HG03139 (cell line): ENCODE measurements around the gene WHAMM.
"Not testable (repeated sequence)": the region's sequence is repeated elsewhere in the genome, so short reads cannot be mapped to it uniquely, and the experiment has no call there.

Experiments
- ATAC-seq: cut with Tn5 transposase; IDR thresholded peaks from one replicate; pipeline ENCODE4 v1.9.1; 2021; ENCODE audit not compliant: unreplicated experiment

Gene WHAMM

GRCh38 chr15:82803793-82804574, 5.4 kb upstream of the WHAMM start:
- no peak for ATAC-seq

GRCh38 chr15:82804575-82804949, 4.9 kb upstream of the WHAMM start:
- ATAC-seq, result no peak

GRCh38 chr15:82805994-82806406, 3.4 kb upstream of the WHAMM start, which contains the start of gene FSD2:
FSD2 (minus strand) TSS chr15:82806069; CDS start chr15:82787390, 18,679 bp downstream.
- peak; percentile 50 for ATAC-seq

- ATAC-seq, result no peak
Measured at GRCh38 chr15:82807920-82808633, 1.4 kb upstream of the WHAMM start.

GRCh38 chr15:82808634-82809041, 790 bp upstream of the WHAMM start:
- ATAC-seq, result no peak

GRCh38 chr15:82810061-82810889, 847 bp downstream of the WHAMM start:
- ATAC-seq, result peak; percentile 16

- ATAC-seq, result no peak
Measured at GRCh38 chr15:82810890-82811426, 1.5 kb downstream of the WHAMM start.

- ATAC-seq, result no peak
Measured at GRCh38 chr15:82812994-82813393, 3.6 kb downstream of the WHAMM start.

GRCh38 chr15:82820128-82820527, 10.7 kb downstream of the WHAMM start:
- no peak for ATAC-seq

GRCh38 chr15:82821396-82821795, 12.0 kb downstream of the WHAMM start:
- not testable (repeated sequence) for ATAC-seq

- not testable (repeated sequence) for ATAC-seq
Measured at GRCh38 chr15:82821851-82822250, 12.4 kb downstream of the WHAMM start.

GRCh38 chr15:82823049-82823448, 13.6 kb downstream of the WHAMM start:
- ATAC-seq, result no peak

- no peak for ATAC-seq
Measured at GRCh38 chr15:82828075-82828474, 18.6 kb downstream of the WHAMM start.

- ATAC-seq, result no peak
Measured at GRCh38 chr15:82829234-82829633, 19.8 kb downstream of the WHAMM start.

- no peak for ATAC-seq
Measured at GRCh38 chr15:82830427-82831173, 21.2 kb downstream of the WHAMM start.

- ATAC-seq, result no peak
Measured at GRCh38 chr15:82831894-82832600, 22.6 kb downstream of the WHAMM start.

- ATAC-seq, result peak; percentile 80
Measured at GRCh38 chr15:82832601-82833361, 23.4 kb downstream of the WHAMM start.

GRCh38 chr15:82833362-82833682, 23.9 kb downstream of the WHAMM start:
- no peak for ATAC-seq

- no peak for ATAC-seq
Measured at GRCh38 chr15:82835391-82835917, 26.0 kb downstream of the WHAMM start.
